ENCODE data around the gene CHN2.

DNA sequence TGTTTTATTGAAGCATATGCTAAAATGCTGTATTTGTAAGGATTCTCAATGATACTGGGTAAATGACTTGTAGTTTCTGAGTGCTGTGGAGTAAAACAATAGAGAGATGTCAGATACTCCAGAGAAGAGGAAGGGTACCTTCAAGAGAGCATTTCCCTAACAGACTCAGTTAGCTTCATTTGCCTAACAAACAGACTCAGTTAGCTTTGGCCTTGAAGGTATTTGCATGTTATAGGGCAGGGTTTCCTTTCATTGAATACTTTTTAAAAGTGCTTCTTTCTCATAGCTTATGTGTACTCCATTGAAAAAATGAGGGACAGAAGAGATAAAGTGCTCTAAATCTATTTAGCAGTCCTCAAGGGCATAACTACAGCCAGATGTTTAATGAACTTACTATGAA is 101.8 kb downstream of the CHN2 start:
- TF ChIP-seq, protein P1, sequence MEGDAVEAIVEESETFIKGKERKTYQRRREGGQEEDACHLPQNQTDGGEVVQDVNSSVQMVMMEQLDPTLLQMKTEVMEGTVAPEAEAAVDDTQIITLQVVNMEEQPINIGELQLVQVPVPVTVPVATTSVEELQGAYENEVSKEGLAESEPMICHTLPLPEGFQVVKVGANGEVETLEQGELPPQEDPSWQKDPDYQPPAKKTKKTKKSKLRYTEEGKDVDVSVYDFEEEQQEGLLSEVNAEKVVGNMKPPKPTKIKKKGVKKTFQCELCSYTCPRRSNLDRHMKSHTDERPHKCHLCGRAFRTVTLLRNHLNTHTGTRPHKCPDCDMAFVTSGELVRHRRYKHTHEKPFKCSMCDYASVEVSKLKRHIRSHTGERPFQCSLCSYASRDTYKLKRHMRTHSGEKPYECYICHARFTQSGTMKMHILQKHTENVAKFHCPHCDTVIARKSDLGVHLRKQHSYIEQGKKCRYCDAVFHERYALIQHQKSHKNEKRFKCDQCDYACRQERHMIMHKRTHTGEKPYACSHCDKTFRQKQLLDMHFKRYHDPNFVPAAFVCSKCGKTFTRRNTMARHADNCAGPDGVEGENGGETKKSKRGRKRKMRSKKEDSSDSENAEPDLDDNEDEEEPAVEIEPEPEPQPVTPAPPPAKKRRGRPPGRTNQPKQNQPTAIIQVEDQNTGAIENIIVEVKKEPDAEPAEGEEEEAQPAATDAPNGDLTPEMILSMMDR (conservative IDR thresholded peaks at IDR 0.05): no peak
- no peak for TF ChIP-seq EZH2 (IDR thresholded peaks at IDR 0.05; ENCODE audit: low read depth)

Data from PC-9 (cell line).